DMS53 (cell line): ENCODE measurements around the gene MOCS3.

Source experiments
- DNase-seq: peaks from one replicate; lab custom pipeline; 2025; lab: John Stamatoyannopoulos, UW

Gene MOCS3

GRCh38 chr20:50958615-50959542, at the start of gene MOCS3:
MOCS3 (plus strand) TSS chr20:50958818; CDS start chr20:50958843, 25 bp downstream.
- DNase-seq: peak; percentile 98

- no peak for DNase-seq
These were observed 49.2 kb upstream of the MOCS3 start for GRCh38 chr20:50909413-50909812.

GRCh38 chr20:50911030-50911429, 47.6 kb upstream of the MOCS3 start:
- DNase-seq: no peak

GRCh38 chr20:50911716-50912115, 46.9 kb upstream of the MOCS3 start:
- no peak for DNase-seq

GRCh38 chr20:50913690-50914375, 44.8 kb upstream of the MOCS3 start:
- peak; percentile 9 for DNase-seq

- no peak for DNase-seq
These were observed 43.2 kb upstream of the MOCS3 start for GRCh38 chr20:50915424-50915823.

- DNase-seq: peak; percentile 12
These were observed 42.4 kb upstream of the MOCS3 start for GRCh38 chr20:50916257-50916656.

- no peak for DNase-seq
These were observed 41.7 kb upstream of the MOCS3 start for GRCh38 chr20:50916934-50917333.

- DNase-seq: no peak
These were observed 40.2 kb upstream of the MOCS3 start for GRCh38 chr20:50918403-50918802.

- DNase-seq: no peak
These were observed 39.1 kb upstream of the MOCS3 start for GRCh38 chr20:50919567-50919966.

GRCh38 chr20:50920997-50921396, 37.6 kb upstream of the MOCS3 start:
- DNase-seq: peak; percentile 32

GRCh38 chr20:50921803-50922501, 36.7 kb upstream of the MOCS3 start:
- no peak for DNase-seq

GRCh38 chr20:50924261-50924920, 34.2 kb upstream of the MOCS3 start:
- DNase-seq: no peak

- no peak for DNase-seq
These were observed 32.1 kb upstream of the MOCS3 start for GRCh38 chr20:50926530-50926929.

GRCh38 chr20:50928469-50928868, 30.1 kb upstream of the MOCS3 start:
- peak; percentile 11 for DNase-seq

- DNase-seq: peak; percentile 95
These were observed 29.1 kb upstream of the MOCS3 start for GRCh38 chr20:50929299-50930138.

- DNase-seq: peak; percentile 70
These were observed 28.3 kb upstream of the MOCS3 start for GRCh38 chr20:50930139-50930975.

GRCh38 chr20:50930976-50931305, 27.7 kb upstream of the MOCS3 start:
- DNase-seq: no peak

- peak; percentile 98 for DNase-seq
These were observed 27.2 kb upstream of the MOCS3 start, which contains the start of gene ADNP for GRCh38 chr20:50931306-50932015. ADNP (minus strand) TSS chr20:50931437; CDS start chr20:50903996, 27,441 bp downstream.
